ENCODE data around the gene CCDC33. TPM values are rescaled to one million over a fixed set of nuclear protein-coding genes. Genes with fewer than 3 reads are reported as not detected.

CCDC33 gene
- total and polyA plus RNA-seq, 2 experiments from 2014 or later = 0.63 to 0.86 TPM

GRCh38 chr15:74369756-74370155 is 133.6 kb downstream of the CCDC33 start:
- H3K4me2 ChIP-seq = no peak overlapping the region
- H3K27ac ChIP-seq = no peak overlapping the region
- no peaks in the 10 kb centered on the region for H3K79me2 ChIP-seq
- H3K4me3 ChIP-seq = no peak overlapping the region
- no peak for TF ChIP-seq EZH2phosphoT487 (IDR thresholded peaks at IDR 0.05; ENCODE audit: low read depth, severe bottlenecking, unreplicated experiment)
- TF ChIP-seq EZH2 (IDR thresholded peaks at IDR 0.05; ENCODE audit: borderline replicate concordance) = no peak
- no peak for TF ChIP-seq CTCF (IDR thresholded peaks at IDR 0.05; ENCODE audit: poor library complexity)
- no peaks in the 10 kb centered on the region for H3K36me3 ChIP-seq (replicated peaks; ENCODE audit: insufficient read depth, low read depth)
- 94% methylated on average over 2 of the region's 2 CpGs for WGBS (ENCODE audit: low lambda C conversion rate, missing lambda C conversion rate)
- H2AFZ ChIP-seq = no peak overlapping the region
- no peaks in the 10 kb centered on the region for H3K9me3 ChIP-seq (ENCODE audit: low read depth)
- H3K4me1 ChIP-seq (ENCODE audit: insufficient read depth) = no peaks in the 10 kb centered on the region
- DNase-seq (ENCODE audit: low spot score) = no peak
- no peaks in the 10 kb centered on the region for H3K27me3 ChIP-seq
- H4K20me1 ChIP-seq (ENCODE audit: insufficient read depth, poor library complexity, severe bottlenecking) = no peaks in the 10 kb centered on the region
- no peaks in the 10 kb centered on the region for H3K9me2 ChIP-seq (replicated peaks; ENCODE audit: insufficient read depth)

- Histone ChIP-seq H3K27ac (no peak overlapping the region), H3K9me3 (ENCODE audit: low read depth) (no peaks in the 10 kb centered on the region), H3K27me3 (no peaks in the 10 kb centered on the region), H3K9me2 (replicated peaks; ENCODE audit: insufficient read depth) (no peaks in the 10 kb centered on the region), H3K4me3 (no peak overlapping the region), H3K4me2 (no peak overlapping the region), H3K36me3 (replicated peaks; ENCODE audit: insufficient read depth, low read depth) (no peaks in the 10 kb centered on the region), H3K4me1 (ENCODE audit: insufficient read depth) (no peaks in the 10 kb centered on the region), H2AFZ (no peak overlapping the region), H3K79me2 (no peaks in the 10 kb centered on the region), H4K20me1 (ENCODE audit: insufficient read depth, poor library complexity, severe bottlenecking) (no peaks in the 10 kb centered on the region)
- TF ChIP-seq CTCF (IDR thresholded peaks at IDR 0.05; ENCODE audit: poor library complexity) = no peak
- TF ChIP-seq EZH2 (IDR thresholded peaks at IDR 0.05; ENCODE audit: borderline replicate concordance) = no peak
- WGBS (ENCODE audit: low lambda C conversion rate, missing lambda C conversion rate) = 86% methylated on average over 5 of the region's 5 CpGs
- DNase-seq (ENCODE audit: low spot score) = no peak
Observed at GRCh38 chr15:74370471-74370870, 134.3 kb downstream of the CCDC33 start.

- 69% methylated on average over 11 of the region's 13 CpGs for WGBS (ENCODE audit: low lambda C conversion rate, missing lambda C conversion rate)
- peak overlapping the region; percentile 99 for H3K4me2 ChIP-seq
Observed at GRCh38 chr15:74373056-74373650, 137.0 kb downstream of the CCDC33 start.

More at GRCh38 chr15:74373056-74373650, 137.0 kb downstream of the CCDC33 start:
- Histone ChIP-seq H3K9me3 (ENCODE audit: low read depth) (no peaks in the 10 kb centered on the region), H3K4me3 (no peak overlapping the region), H3K27me3 (no peaks in the 10 kb centered on the region), H4K20me1 (ENCODE audit: insufficient read depth, poor library complexity, severe bottlenecking) (no peaks in the 10 kb centered on the region), H3K9me2 (replicated peaks; ENCODE audit: insufficient read depth) (no peaks in the 10 kb centered on the region), H3K36me3 (replicated peaks; ENCODE audit: insufficient read depth, low read depth) (no peaks in the 10 kb centered on the region), H3K79me2 (no peaks in the 10 kb centered on the region), H3K27ac (no peak overlapping the region), H3K4me1 (ENCODE audit: insufficient read depth) (no peaks in the 10 kb centered on the region), H2AFZ (no peak overlapping the region)
- TF ChIP-seq EZH2 (IDR thresholded peaks at IDR 0.05; ENCODE audit: borderline replicate concordance) (no peak), EZH2phosphoT487 (IDR thresholded peaks at IDR 0.05; ENCODE audit: low read depth, severe bottlenecking, unreplicated experiment) (no peak), CTCF (IDR thresholded peaks at IDR 0.05; ENCODE audit: poor library complexity) (no peak)
- no peak for DNase-seq (ENCODE audit: low spot score)
